Bronchial epithelial cell (primary cell): ENCODE measurements around the gene UBE2G1. TPM values are rescaled to one million over a fixed set of nuclear protein-coding genes. Genes with fewer than 3 reads are reported as not detected.
"Not testable (repeated sequence)": the region's sequence is repeated elsewhere in the genome, so short reads cannot be mapped to it uniquely, and the experiment has no call there.

Experiments
- DNase-seq: peaks from one replicate; pipeline ENCODE4 v3.0.0-alpha.2; 2010; ENCODE audit warnings: low read depth
- FAIRE-seq: peaks from 2 replicates; lab custom pipeline; 2011; peaks lifted over from hg19 to GRCh38; lab: Jason Lieb, UNC
- H3K27me3 ChIP-seq: 2 replicates; pipeline ENCODE4 v1.5.1; 2011; ENCODE audit warnings: low read length; ENCODE audit not compliant: control insufficient read depth, insufficient read depth
- H3K36me3 ChIP-seq: 2 replicates; pipeline ENCODE4 v1.5.1; 2011; ENCODE audit warnings: low read length; ENCODE audit not compliant: control insufficient read depth, insufficient read depth
- H3K4me3 ChIP-seq: 2 replicates; pipeline ENCODE4 v1.5.1; 2011; ENCODE audit warnings: mild to moderate bottlenecking, low read depth, low read length, control low read depth
- total RNA-seq: library from RNA; depleted of rRNA; stranded (reverse); fragments of >200 nt; gene quantifications from 2 replicates; pipeline ENCODE4 v1.2.1, GENCODE V29; 2014
- TF ChIP-seq, protein P1 (sequence below): IDR thresholded peaks from 2 replicates; pipeline ENCODE4 v1.5.1; 2011; ENCODE audit warnings: mild to moderate bottlenecking, moderate library complexity, low read length, control low read depth, inconsistent platforms; ENCODE audit not compliant: insufficient read depth, severe bottlenecking

The UBE2G1 gene
- total RNA-seq, 1 donor from 2014 or later, result 39.2 TPM

DNA sequence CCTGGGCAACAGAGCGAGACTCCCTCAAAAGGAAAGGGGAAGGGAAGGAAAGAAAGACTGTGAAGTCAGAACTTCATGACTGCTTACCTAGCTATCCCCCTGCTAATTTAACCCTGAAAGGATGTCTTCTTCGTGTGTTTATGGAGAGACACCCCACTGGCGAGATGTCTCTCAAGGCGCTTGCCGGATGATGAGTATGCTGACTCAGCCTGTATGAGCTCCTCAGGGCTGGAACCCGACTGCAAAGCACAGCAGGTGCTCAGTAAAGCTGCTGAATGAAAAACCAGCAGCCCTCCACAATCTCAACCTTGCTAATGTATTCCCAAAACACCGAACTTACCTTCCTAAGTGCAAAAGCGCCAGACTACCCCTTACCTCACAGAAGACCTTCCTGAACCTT lies 105.0 kb downstream of the UBE2G1 start:
- Histone ChIP-seq H3K4me3 (no peak overlapping the region), H3K27me3 (no peaks in the 10 kb centered on the region), H3K36me3 (peaks cover 1% of the 10 kb centered on the region)
- DNase-seq (no peak), FAIRE-seq (no peak)
- TF ChIP-seq, protein P1, sequence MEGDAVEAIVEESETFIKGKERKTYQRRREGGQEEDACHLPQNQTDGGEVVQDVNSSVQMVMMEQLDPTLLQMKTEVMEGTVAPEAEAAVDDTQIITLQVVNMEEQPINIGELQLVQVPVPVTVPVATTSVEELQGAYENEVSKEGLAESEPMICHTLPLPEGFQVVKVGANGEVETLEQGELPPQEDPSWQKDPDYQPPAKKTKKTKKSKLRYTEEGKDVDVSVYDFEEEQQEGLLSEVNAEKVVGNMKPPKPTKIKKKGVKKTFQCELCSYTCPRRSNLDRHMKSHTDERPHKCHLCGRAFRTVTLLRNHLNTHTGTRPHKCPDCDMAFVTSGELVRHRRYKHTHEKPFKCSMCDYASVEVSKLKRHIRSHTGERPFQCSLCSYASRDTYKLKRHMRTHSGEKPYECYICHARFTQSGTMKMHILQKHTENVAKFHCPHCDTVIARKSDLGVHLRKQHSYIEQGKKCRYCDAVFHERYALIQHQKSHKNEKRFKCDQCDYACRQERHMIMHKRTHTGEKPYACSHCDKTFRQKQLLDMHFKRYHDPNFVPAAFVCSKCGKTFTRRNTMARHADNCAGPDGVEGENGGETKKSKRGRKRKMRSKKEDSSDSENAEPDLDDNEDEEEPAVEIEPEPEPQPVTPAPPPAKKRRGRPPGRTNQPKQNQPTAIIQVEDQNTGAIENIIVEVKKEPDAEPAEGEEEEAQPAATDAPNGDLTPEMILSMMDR, result no peak

DNA sequence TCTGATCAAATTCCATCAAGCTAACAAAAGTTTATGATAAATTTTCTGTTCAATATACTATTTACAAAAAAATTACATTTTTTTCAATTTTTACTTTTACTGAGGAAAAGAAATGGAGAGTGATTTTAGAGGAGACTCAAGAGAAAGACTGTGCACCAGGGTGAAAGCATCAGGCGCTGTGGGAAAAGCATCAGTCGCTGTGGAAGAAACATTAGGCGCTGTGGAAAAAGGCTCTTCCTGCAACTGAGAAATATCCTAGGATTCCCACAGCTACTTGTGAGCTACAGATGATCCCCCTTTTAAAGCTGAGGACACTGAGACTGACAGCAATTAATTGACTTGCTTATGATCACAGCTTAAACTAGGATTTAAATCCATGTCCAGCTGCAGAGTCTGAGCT lies 107.6 kb downstream of the UBE2G1 start:
- peaks cover 1% of the 10 kb centered on the region for H3K36me3 ChIP-seq
- no peak overlapping the region for H3K4me3 ChIP-seq
- FAIRE-seq (no peak), DNase-seq (no peak)
- TF ChIP-seq, protein P1, result no peak
- no peaks in the 10 kb centered on the region for H3K27me3 ChIP-seq

DNA sequence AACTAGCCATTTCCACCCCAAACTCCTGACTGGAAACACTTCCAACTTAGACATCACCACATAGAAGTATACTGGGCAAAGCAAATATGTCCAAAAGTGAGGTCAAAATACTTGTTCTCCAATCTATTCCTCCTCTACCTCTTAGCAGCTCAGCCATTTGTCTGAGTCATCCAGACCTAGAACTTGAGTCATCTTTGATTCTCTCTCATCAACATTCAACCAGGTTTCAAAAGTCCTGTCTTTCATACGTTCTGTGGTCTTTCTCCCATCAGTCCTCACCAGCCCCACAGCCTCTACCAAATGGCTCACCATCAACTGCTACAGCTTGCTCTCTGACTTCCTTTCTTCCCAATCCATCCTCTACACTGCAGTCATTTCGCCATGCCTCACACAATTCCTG lies 109.5 kb downstream of the UBE2G1 start:
- DNase-seq, result peak; percentile 58
- Histone ChIP-seq H3K36me3 (peaks cover 1% of the 10 kb centered on the region), H3K4me3 (no peak overlapping the region), H3K27me3 (no peaks in the 10 kb centered on the region)
- TF ChIP-seq, protein P1, result no peak
- no peak for FAIRE-seq

DNA sequence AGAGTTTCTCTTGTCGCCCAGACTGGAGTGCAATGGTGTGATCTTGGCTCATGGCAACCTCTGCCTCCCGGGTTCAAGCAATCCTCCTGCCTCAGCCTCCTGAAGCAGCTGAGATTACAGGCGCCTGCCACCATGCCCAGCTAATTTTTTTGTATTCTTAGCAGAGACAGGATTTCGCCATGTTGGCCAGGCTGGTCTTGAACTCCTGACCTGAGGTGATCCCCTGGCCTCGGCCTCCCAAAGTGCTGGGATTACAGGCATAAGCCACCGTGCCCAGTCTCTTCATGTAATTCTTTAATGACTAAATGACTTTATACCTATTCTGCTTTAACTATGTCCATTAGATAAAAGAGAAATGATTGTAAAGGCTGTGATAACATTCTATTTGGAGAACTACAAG lies 111.2 kb downstream of the UBE2G1 start:
- not testable (repeated sequence) for H3K4me3 ChIP-seq, H3K27me3 ChIP-seq, DNase-seq, H3K36me3 ChIP-seq, FAIRE-seq

DNA sequence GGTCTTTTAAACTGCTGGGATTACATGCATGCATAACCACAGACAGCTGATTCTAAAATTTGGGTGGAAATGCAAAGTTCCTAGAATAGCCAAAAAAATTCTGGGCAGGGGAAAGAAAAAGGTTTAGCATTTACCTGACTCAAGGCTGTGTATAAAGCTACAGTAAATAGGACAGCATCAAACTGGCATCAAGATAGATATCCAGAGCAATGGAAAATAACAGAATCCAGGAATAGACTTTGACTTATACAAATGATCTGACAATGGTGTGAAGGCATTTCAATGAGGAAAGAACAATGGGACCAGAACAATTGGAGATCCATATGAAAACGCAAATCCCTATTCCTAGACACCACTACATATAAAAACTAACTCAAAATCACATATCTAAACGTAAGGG lies 115.6 kb downstream of the UBE2G1 start:
- TF ChIP-seq, protein P1, result no peak
- FAIRE-seq (no peak), DNase-seq (no peak)
- Histone ChIP-seq H3K4me3 (no peak overlapping the region), H3K36me3 (no peaks in the 10 kb centered on the region), H3K27me3 (no peaks in the 10 kb centered on the region)

DNA sequence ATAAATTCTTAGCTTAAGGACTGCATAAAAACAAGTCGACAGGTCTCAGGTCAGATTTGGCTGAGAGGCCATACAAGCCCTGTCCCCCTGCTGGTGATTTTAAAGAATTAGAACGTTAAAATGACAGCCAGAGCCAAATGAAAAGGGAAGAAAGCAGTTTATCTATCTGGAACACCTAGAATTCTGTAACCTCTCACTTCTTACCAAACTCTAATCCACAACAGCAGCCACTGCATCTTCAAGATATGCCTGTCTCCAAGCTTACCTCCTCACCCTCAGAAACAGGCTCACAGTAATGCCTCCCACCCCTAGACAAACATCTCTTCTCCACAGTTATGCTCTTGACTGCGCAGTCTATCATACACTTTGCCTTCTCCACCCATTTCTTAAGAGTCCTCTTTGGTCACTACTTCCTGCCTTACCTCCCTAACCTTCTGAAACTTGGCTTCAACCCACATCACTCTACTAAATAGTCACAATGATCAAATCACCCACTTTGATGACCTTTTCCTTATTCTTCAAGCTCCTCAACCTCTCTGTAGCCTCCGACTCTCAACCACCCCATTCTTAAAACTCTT lies 116.9 kb downstream of the UBE2G1 start:
- FAIRE-seq (no peak), DNase-seq (peak; percentile 38)
- Histone ChIP-seq H3K27me3 (no peaks in the 10 kb centered on the region), H3K4me3 (no peak overlapping the region), H3K36me3 (peaks cover under 1% of the 10 kb centered on the region)
- TF ChIP-seq, protein P1, result peak; percentile 52
